HEK293T (cell line): ENCODE data around the gene DHRSX.

Experiments used
- CTBP1 ChIP-seq: fragments of 450-650 bp; IDR thresholded peaks from 2 replicates; pipeline ENCODE4 v1.6.1; 2016; ENCODE audit warnings: borderline replicate concordance
- ELF4 ChIP-seq: fragments of 450-650 bp; IDR thresholded peaks from 2 replicates; pipeline ENCODE4 v1.6.1; 2017; ENCODE audit warnings: antibody characterized with exemption
- FOXK2 ChIP-seq: fragments of 450-650 bp; IDR thresholded peaks from 2 replicates; pipeline ENCODE4 v1.6.1; 2016; ENCODE audit warnings: mild to moderate bottlenecking
- L3MBTL2 ChIP-seq: fragments of 450-650 bp; conservative IDR thresholded peaks from 2 replicates; pipeline ENCODE4 v1.6.1; 2016; ENCODE audit warnings: mild to moderate bottlenecking
- SP1 ChIP-seq: fragments of 450-650 bp; IDR thresholded peaks from 2 replicates; pipeline ENCODE4 v1.6.1; 2017
- ZNF384 ChIP-seq: fragments of 450-650 bp; IDR thresholded peaks from 2 replicates; pipeline ENCODE4 v1.6.1; 2016
- TF ChIP-seq, protein P1 (sequence below): fragments of 450-650 bp; IDR thresholded peaks from 2 replicates; pipeline ENCODE4 v1.6.1; 2016

DNA sequence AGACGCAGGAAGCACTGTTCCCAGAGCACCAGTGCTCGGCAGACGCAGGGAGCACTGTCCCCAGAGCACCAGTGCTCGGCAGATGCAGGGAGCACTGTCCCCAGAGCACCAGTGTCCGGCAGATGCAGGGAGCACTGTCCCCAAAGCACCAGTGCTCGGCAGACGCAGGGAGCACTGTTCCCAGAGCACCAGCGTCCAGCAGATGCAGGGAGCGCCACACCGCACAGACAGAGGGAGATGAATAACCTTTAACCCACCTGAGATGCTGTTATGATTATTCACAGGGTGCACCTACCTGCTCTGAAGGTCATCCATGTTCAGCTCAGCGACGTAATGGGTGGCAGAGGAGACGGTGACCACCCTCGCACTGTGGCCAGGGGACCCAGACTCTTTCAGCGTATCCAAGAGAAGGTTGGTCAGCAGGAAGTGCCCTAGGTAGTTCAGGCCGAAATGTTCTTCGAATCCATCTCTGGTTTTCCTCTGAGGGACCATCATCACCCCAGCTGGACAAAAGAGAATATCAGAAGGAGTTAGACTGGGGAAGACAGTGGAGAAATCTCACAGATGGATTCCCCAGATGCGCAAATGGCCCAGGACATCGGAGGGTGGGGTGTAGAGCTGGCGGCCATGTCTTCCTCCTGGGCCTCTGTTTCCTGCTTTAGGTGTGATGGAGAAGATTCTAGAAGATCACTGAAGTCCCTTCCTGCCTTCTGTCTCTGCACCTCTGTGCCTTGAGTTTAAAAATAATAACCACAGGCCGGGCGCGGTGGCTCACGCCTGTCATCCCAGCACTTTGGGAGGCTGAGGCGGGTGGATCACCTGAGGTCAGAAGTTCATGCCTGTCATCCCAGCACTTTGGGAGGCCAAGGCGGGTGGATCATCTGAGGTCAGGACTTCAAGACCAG, 234.1 kb downstream of the DHRSX start:
- TF ChIP-seq ELF4, result no peak
- no peak for TF ChIP-seq ZNF384
- TF ChIP-seq L3MBTL2, result no peak
- no peak for TF ChIP-seq CTBP1
- TF ChIP-seq, protein P1, sequence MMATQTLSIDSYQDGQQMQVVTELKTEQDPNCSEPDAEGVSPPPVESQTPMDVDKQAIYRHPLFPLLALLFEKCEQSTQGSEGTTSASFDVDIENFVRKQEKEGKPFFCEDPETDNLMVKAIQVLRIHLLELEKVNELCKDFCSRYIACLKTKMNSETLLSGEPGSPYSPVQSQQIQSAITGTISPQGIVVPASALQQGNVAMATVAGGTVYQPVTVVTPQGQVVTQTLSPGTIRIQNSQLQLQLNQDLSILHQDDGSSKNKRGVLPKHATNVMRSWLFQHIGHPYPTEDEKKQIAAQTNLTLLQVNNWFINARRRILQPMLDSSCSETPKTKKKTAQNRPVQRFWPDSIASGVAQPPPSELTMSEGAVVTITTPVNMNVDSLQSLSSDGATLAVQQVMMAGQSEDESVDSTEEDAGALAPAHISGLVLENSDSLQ, result no peak
- no peak for TF ChIP-seq FOXK2
- TF ChIP-seq SP1, result no peak
